Hepatocyte (in vitro differentiated cells): Measurements from ENCODE around the gene ANKS4B. TPM values are rescaled to one million over a fixed set of nuclear protein-coding genes. Genes with fewer than 3 reads are reported as not detected.
"Not testable (repeated sequence)": the region's sequence is repeated elsewhere in the genome, so short reads cannot be mapped to it uniquely, and the experiment has no call there.

ENCODE experiments used
- DNase-seq: peaks from one replicate; pipeline ENCODE4 v3.0.0-alpha.2; 2016; ENCODE audit warnings: low spot score
- H2AFZ ChIP-seq: fragments of 200-600 bp; sonication (generic); 2 replicates; pipeline ENCODE4 v1.6.0; 2016; ENCODE audit warnings: antibody characterized with exemption, mild to moderate bottlenecking
- H3K27ac ChIP-seq: fragments of 200-600 bp; sonication (generic); 2 replicates; pipeline ENCODE4 v1.5.1; 2016; ENCODE audit warnings: mild to moderate bottlenecking
- H3K27me3 ChIP-seq: fragments of 200-600 bp; sonication (generic); 2 replicates; pipeline ENCODE4 v1.6.1; 2016
- H3K36me3 ChIP-seq: fragments of 200-600 bp; sonication (generic); replicated peaks from 2 replicates; pipeline ENCODE4 v1.5.1; 2016; ENCODE audit warnings: low read depth; ENCODE audit not compliant: insufficient read depth
- H3K4me1 ChIP-seq: fragments of 200-600 bp; sonication (generic); 2 replicates; pipeline ENCODE4 v1.5.1; 2016; ENCODE audit warnings: mild to moderate bottlenecking, moderate library complexity; ENCODE audit not compliant: insufficient read depth
- H3K4me2 ChIP-seq: fragments of 200-600 bp; sonication (generic); 2 replicates; pipeline ENCODE4 v1.6.0; 2016
- H3K4me3 ChIP-seq: fragments of 200-600 bp; sonication (generic); 2 replicates; pipeline ENCODE4 v1.5.1; 2016; ENCODE audit warnings: mild to moderate bottlenecking
- H3K79me2 ChIP-seq: fragments of 200-600 bp; sonication (generic); 2 replicates; pipeline ENCODE4 v1.6.0; 2017; ENCODE audit warnings: mild to moderate bottlenecking
- H3K9me2 ChIP-seq: fragments of 200-600 bp; sonication (generic); replicated peaks from 2 replicates; pipeline ENCODE4 v1.6.0; 2017; ENCODE audit warnings: mild to moderate bottlenecking; ENCODE audit not compliant: insufficient read depth
- H3K9me3 ChIP-seq: fragments of 200-600 bp; sonication (generic); 2 replicates; pipeline ENCODE4 v1.5.1; 2016; ENCODE audit warnings: low read depth, mild to moderate bottlenecking
- H4K20me1 ChIP-seq: fragments of 200-600 bp; sonication (generic); 2 replicates; pipeline ENCODE4 v1.6.0; 2016; ENCODE audit warnings: mild to moderate bottlenecking; ENCODE audit not compliant: insufficient read depth, poor library complexity, severe bottlenecking
- CTCF ChIP-seq: fragments of 200-600 bp; sonication (generic); IDR thresholded peaks from 2 replicates; pipeline ENCODE4 v1.5.1; 2016; ENCODE audit warnings: antibody characterized with exemption, mild to moderate bottlenecking; ENCODE audit not compliant: poor library complexity
- EZH2 ChIP-seq: fragments of 200-600 bp; sonication (generic); IDR thresholded peaks from 2 replicates; pipeline ENCODE4 v1.6.1; 2016; ENCODE audit warnings: antibody characterized with exemption, mild to moderate bottlenecking, borderline replicate concordance
- EZH2phosphoT487 ChIP-seq: fragments of 200-600 bp; sonication (generic); IDR thresholded peaks from one replicate; pipeline ENCODE4 v1.6.1; 2018; ENCODE audit warnings: antibody characterized with exemption, mild to moderate bottlenecking, low read depth, moderate library complexity; ENCODE audit not compliant: unreplicated experiment, severe bottlenecking
- WGBS: methylation state at CpG from one replicate; pipeline ENCODE4 v1.1.6; 2016; ENCODE audit warnings: low lambda C conversion rate; ENCODE audit errors: missing lambda C conversion rate; 5-methylcytosine and 5-hydroxymethylcytosine counted together
- polyA plus RNA-seq: library from polyadenylated mRNA; unstranded; fragments of >200 nt; fragmentation: Nextera tagmentation; extraction: Ambion mirVana; gene quantifications from 2 replicates; pipeline ENCODE4 v1.2.1, GENCODE V29; 2016
- total RNA-seq: library from RNA; depleted of rRNA; stranded (reverse); fragments of >200 nt; gene quantifications from 2 replicates; pipeline ENCODE4 v1.2.3, GENCODE V29; 2014

The ANKS4B gene
- total and polyA plus RNA-seq, 2 experiments from 2014 or later, result 7.9 to 20.9 TPM

DNA sequence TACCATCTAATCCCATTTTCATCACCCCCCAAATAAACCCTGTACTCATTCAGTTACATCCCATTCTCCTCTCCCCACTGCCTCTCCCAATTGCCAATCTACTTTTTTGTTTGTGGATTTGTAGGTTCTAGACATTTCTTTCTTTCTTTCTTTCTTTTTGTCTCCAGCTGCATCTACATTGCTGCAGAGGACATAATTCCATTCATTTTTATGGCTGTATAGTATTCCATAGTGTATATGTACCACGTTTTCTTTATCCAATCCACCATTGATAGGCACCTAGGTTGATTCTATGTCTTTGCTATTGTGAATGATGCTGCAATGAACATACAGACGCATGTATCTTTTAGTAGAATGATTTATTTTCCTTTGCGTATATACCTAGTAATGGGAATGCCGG, 50.9 kb downstream of the ANKS4B start:
- Histone ChIP-seq H3K4me3 (peak overlapping the region; percentile 57), H3K27ac (no peak overlapping the region), H3K36me3 (no peaks in the 10 kb centered on the region), H3K9me2 (no peaks in the 10 kb centered on the region), H4K20me1 (no peaks in the 10 kb centered on the region), H3K4me2 (peak overlapping the region; percentile 82), H3K9me3 (peaks cover 7% of the 10 kb centered on the region), H2AFZ (no peak overlapping the region), H3K79me2 (no peaks in the 10 kb centered on the region), H3K4me1 (peaks cover 2% of the 10 kb centered on the region), H3K27me3 (peaks cover 3% of the 10 kb centered on the region)
- TF ChIP-seq EZH2phosphoT487 (no peak), CTCF (no peak)
- WGBS, result 94% methylated on average over 4 of the region's 4 CpGs
- DNase-seq, result no peak

DNA sequence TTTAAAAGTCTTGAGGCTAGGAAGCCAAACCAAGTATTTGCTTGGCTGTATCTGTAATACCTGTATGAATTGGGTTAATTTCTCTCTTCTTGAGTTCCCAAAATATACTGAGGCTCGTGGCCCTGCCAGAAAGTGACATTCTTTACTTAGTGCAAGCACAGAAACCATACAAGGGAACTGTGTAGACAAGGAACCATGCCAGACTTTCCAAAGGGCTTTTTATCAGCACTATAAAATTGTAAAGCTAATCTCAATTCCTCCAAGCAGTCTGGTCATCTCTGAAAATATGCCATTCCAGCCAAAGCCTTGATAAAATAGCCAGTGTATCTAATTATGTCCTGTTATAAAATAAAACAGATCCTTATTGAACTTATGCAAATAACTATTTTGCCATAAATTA, 51.8 kb downstream of the ANKS4B start:
- no peak for DNase-seq
- Histone ChIP-seq H3K9me2 (no peaks in the 10 kb centered on the region), H4K20me1 (no peaks in the 10 kb centered on the region), H2AFZ (no peak overlapping the region), H3K27ac (no peak overlapping the region), H3K4me3 (no peak overlapping the region), H3K27me3 (peaks cover 3% of the 10 kb centered on the region), H3K79me2 (no peaks in the 10 kb centered on the region), H3K36me3 (no peaks in the 10 kb centered on the region), H3K4me1 (peaks cover 2% of the 10 kb centered on the region), H3K9me3 (peaks cover 7% of the 10 kb centered on the region), H3K4me2 (no peak overlapping the region)
- no peak for TF ChIP-seq CTCF
- 55% methylated on average over 1 of the region's 1 CpG for WGBS

- not testable (repeated sequence) for H3K9me3 ChIP-seq, H3K27ac ChIP-seq, H3K4me3 ChIP-seq, H4K20me1 ChIP-seq, H3K9me2 ChIP-seq, H3K36me3 ChIP-seq, DNase-seq, H3K79me2 ChIP-seq, H3K4me2 ChIP-seq, H2AFZ ChIP-seq, H3K4me1 ChIP-seq
- H3K27me3 ChIP-seq, result peaks cover 16% of the 10 kb centered on the region
- 94% methylated on average over 3 of the region's 3 CpGs for WGBS
Observed at GRCh38 chr16:21289789-21290188, 56.3 kb downstream of the ANKS4B start.

GRCh38 chr16:21300309-21301167, 67.0 kb downstream of the ANKS4B start:
- no peak for TF ChIP-seq EZH2phosphoT487
- no peak for TF ChIP-seq EZH2
- TF ChIP-seq CTCF, result peak; percentile 99
- peak overlapping the region; percentile 87 for H3K4me2 ChIP-seq
- no peaks in the 10 kb centered on the region for H3K4me1 ChIP-seq
- H3K9me3 ChIP-seq, result no peaks in the 10 kb centered on the region
- 1% methylated on average over 36 of the region's 36 CpGs for WGBS
- H3K4me3 ChIP-seq, result peak overlapping the region; percentile 28
- H3K27me3 ChIP-seq, result no peaks in the 10 kb centered on the region
- peak overlapping the region; percentile 68 for H3K27ac ChIP-seq
- peak overlapping the region; percentile 96 for H2AFZ ChIP-seq
- no peaks in the 10 kb centered on the region for H3K79me2 ChIP-seq
- no peaks in the 10 kb centered on the region for H3K36me3 ChIP-seq
- DNase-seq, result peak; percentile 98
- H4K20me1 ChIP-seq, result no peaks in the 10 kb centered on the region
- H3K9me2 ChIP-seq, result no peaks in the 10 kb centered on the region
